ENCODE results near the gene ZNF433.

- TF ChIP-seq CTCF (IDR thresholded peaks at IDR 0.05; ENCODE audit: low read length) (no peak), EZH2 (optimal IDR thresholded peaks at IDR 0.05; ENCODE audit: low read depth, low read length) (no peak)
Observed at GRCh38 chr19:11964858-11965645, 70.4 kb downstream of the ZNF433 start, which contains the start of gene ZNF763.

Data from MM.1S (cell line).